ENCODE results near the gene CIP2A. TPM values are rescaled to one million over a fixed set of nuclear protein-coding genes. Genes with fewer than 3 reads are reported as not detected.

CIP2A gene
- total RNA-seq, 6 experiments from 2014 or later, result 11.6 to 29.8 (median 26.5) TPM

DNA sequence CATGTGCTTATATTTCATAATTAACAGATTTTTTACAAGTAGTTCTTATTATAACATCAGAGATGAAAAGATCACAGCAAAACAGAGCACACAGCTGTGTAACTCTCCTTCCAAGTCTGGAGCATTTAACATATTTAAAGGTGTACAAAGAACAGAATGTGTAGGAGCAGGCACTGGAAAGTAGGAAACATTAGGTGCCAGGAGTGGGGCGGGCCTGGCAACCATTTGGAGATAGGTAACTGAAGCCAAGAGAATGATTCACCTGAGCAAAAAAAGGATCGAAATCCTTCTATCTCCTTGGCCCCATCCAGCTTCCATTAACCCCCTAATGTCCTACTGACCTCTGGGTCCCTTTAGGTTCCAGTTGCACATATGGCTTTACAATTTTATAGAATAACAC lies 76.6 kb downstream of the CIP2A start:
- H3K27me3 Mint-ChIP-seq (ENCODE audit: insufficient read depth), result peaks cover 9% of the 10 kb centered on the region
- H3K4me3 Mint-ChIP-seq, result no peak overlapping the region
- H3K36me3 Mint-ChIP-seq (ENCODE audit: low read depth), result no peaks in the 10 kb centered on the region
- H3K9me3 Mint-ChIP-seq, result no peaks in the 10 kb centered on the region
- H3K27ac Mint-ChIP-seq, result no peak overlapping the region
- TF ChIP-seq, protein P1, sequence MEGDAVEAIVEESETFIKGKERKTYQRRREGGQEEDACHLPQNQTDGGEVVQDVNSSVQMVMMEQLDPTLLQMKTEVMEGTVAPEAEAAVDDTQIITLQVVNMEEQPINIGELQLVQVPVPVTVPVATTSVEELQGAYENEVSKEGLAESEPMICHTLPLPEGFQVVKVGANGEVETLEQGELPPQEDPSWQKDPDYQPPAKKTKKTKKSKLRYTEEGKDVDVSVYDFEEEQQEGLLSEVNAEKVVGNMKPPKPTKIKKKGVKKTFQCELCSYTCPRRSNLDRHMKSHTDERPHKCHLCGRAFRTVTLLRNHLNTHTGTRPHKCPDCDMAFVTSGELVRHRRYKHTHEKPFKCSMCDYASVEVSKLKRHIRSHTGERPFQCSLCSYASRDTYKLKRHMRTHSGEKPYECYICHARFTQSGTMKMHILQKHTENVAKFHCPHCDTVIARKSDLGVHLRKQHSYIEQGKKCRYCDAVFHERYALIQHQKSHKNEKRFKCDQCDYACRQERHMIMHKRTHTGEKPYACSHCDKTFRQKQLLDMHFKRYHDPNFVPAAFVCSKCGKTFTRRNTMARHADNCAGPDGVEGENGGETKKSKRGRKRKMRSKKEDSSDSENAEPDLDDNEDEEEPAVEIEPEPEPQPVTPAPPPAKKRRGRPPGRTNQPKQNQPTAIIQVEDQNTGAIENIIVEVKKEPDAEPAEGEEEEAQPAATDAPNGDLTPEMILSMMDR (IDR thresholded peaks at IDR 0.05), result no peak
- H3K4me1 Mint-ChIP-seq (ENCODE audit: low read depth), result no peaks in the 10 kb centered on the region
- no peak for DNase-seq

DNA sequence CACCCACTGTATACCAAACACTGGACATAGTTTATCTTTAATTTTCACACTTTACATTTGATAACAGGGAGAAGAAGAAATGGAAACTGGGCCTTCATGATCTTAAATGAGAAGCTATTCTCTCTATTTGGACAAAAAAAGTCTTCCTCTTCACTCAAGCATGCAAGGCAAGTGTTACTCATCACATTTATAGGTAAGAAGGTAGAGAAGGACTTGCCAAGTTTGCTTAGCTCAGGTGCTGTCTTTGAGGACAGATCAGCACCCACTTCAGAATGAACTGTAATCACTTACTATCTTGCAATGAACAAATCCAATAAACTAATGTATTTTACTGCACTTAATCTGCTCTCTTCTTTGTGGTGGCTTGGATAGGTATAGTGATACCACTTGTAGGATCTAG lies 77.7 kb downstream of the CIP2A start:
- Mint-ChIP-seq H3K4me3 (no peak overlapping the region), H3K27me3 (ENCODE audit: insufficient read depth) (peaks cover 8% of the 10 kb centered on the region), H3K4me1 (ENCODE audit: low read depth) (no peaks in the 10 kb centered on the region), H3K36me3 (ENCODE audit: low read depth) (no peaks in the 10 kb centered on the region), H3K27ac (no peak overlapping the region), H3K9me3 (no peaks in the 10 kb centered on the region)
- TF ChIP-seq, protein P1 (IDR thresholded peaks at IDR 0.05), result no peak
- no peak for DNase-seq

DNA sequence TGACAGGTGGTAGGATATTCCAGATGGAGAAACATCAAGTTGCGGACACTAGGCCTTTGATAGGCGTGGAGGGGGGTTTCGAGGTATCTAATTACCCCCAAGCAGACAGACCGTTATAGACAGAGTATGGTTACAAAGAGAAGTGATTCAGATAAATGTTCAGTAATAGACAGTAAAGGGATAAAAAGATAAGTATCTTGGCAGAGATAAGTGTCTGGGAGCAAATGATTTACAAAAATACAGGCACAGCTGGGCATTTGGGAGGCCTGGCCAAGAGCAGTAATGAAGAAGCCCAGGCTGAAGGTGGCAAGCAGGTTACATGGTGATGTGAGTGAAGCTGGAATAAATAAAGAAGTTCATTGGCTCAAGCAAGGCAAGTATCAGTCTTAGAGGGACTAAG lies 78.2 kb downstream of the CIP2A start:
- H3K4me3 Mint-ChIP-seq, result no peak overlapping the region
- H3K4me1 Mint-ChIP-seq (ENCODE audit: low read depth), result no peaks in the 10 kb centered on the region
- no peak for DNase-seq
- H3K9me3 Mint-ChIP-seq, result no peaks in the 10 kb centered on the region
- H3K36me3 Mint-ChIP-seq (ENCODE audit: low read depth), result no peaks in the 10 kb centered on the region
- TF ChIP-seq, protein P1 (IDR thresholded peaks at IDR 0.05), result no peak
- H3K27ac Mint-ChIP-seq, result no peak overlapping the region
- peaks cover 8% of the 10 kb centered on the region for H3K27me3 Mint-ChIP-seq (ENCODE audit: insufficient read depth)

DNA sequence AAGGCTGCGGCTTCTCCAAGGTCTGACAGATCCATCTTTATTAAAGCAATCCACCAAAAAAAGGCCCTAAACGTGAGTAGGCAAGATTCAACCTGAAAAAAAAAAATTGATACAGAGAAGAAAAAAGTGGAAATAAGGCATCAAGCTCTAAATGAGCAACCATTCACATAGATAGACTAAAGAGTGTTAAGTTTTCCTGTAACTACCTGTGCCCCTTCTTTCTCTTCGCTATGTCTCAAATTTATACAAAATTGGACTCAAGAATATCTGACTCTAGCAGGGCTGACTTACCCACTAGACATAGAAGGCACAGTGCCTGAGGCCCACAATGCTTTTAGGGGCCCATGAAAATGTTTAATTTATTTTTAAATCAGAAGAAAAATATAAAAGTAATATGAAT lies 78.7 kb downstream of the CIP2A start, which contains the start of gene MYH15:
Gene MYH15 (minus strand): TSS at position 101 of the 400 bp plus-strand sequence. CDS start 66 bp downstream, at position 35.
- H3K9me3 Mint-ChIP-seq, result no peaks in the 10 kb centered on the region

DNA sequence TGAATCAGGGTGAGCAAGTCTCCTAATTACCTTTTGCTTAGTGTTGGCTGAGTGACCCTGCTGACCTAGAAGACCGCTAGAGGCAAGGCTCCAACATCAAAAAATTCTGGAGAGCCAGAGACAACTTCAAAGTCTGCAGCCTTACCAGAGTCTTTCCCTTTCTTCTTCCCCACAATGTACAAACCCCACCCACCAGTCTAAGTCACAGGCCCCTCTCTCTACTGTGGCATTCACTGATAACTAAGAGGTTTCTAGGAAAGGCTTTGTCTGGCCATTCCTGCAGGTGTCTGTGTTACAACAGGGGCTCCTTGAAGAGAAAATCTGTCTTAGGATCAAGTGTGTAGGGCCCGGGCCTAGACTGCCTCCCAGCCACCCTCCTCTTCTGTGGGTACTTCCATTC lies 79.4 kb downstream of the CIP2A start:
- H3K36me3 Mint-ChIP-seq (ENCODE audit: low read depth), result no peaks in the 10 kb centered on the region

More for the DNA sequence above, 78.7 kb downstream of the CIP2A start, which contains the start of gene MYH15:
- H3K27me3 Mint-ChIP-seq (ENCODE audit: insufficient read depth), result peaks cover 8% of the 10 kb centered on the region
- H3K4me1 Mint-ChIP-seq (ENCODE audit: low read depth), result no peaks in the 10 kb centered on the region
- H3K36me3 Mint-ChIP-seq (ENCODE audit: low read depth), result no peaks in the 10 kb centered on the region
- DNase-seq, result no peak
- H3K27ac Mint-ChIP-seq, result no peak within 1 kb of the TSS
- H3K4me3 Mint-ChIP-seq, result no peak within 1 kb of the TSS
- TF ChIP-seq, protein P1 (IDR thresholded peaks at IDR 0.05), result no peak

More for the DNA sequence above, 79.4 kb downstream of the CIP2A start:
- no peak overlapping the region for H3K4me3 Mint-ChIP-seq
- DNase-seq, result no peak
- H3K27ac Mint-ChIP-seq, result no peak overlapping the region
- TF ChIP-seq, protein P1 (IDR thresholded peaks at IDR 0.05), result no peak
- H3K27me3 Mint-ChIP-seq (ENCODE audit: insufficient read depth), result peaks cover 4% of the 10 kb centered on the region
- H3K4me1 Mint-ChIP-seq (ENCODE audit: low read depth), result no peaks in the 10 kb centered on the region
- H3K9me3 Mint-ChIP-seq, result no peaks in the 10 kb centered on the region

Data from HFFc6 (cell line).